MCF 10A (cell line): Measurements from ENCODE around the gene UBE3A. TPM values are rescaled to one million over a fixed set of nuclear protein-coding genes. Genes with fewer than 3 reads are reported as not detected.

Source experiments
- BruUV-seq: library from RNA; stranded (reverse); fragments of 400-500 nt; replicated peaks from 2 replicates; lab custom pipeline; 2021; lab: Mats Ljungman, UMichigan
- CTCF ChIA-PET: fragments of 300-600 bp; sonication (Branson Sonifier 250); formaldehyde crosslinking; extraction: SDS; loops from one replicate; lab custom pipeline; 2021; ENCODE audit warnings: antibody characterized with exemption, inconsistent platforms; lab: Yijun Ruan, JAX
- POLR2A ChIA-PET: fragments of 300-600, 350-650 bp; sonication (Branson Sonifier 250); formaldehyde crosslinking; extraction: SDS; loops from one replicate; lab custom pipeline; 2020; ENCODE audit warnings: antibody characterized with exemption, inconsistent platforms; lab: Yijun Ruan, JAX
- DNase-seq: peaks from one replicate; pipeline ENCODE4 v3.0.0-alpha.2; 2018; ENCODE audit not compliant: unreplicated experiment
- H3K27ac Mint-ChIP-seq: one replicate; pipeline ENCODE4 v1.8.0; 2022; ENCODE audit warnings: mild to moderate bottlenecking, low read depth, mixed read lengths; ENCODE audit not compliant: unreplicated experiment
- H3K27me3 Mint-ChIP-seq: one replicate; pipeline ENCODE4 v1.8.0; 2022; ENCODE audit warnings: mixed read lengths; ENCODE audit not compliant: insufficient read depth, unreplicated experiment
- H3K36me3 Mint-ChIP-seq: one replicate; pipeline ENCODE4 v1.8.0; 2022; ENCODE audit warnings: mild to moderate bottlenecking, moderate library complexity, mixed read lengths; ENCODE audit not compliant: insufficient read depth, unreplicated experiment
- H3K4me1 Mint-ChIP-seq: one replicate; pipeline ENCODE4 v1.8.0; 2022; ENCODE audit warnings: mixed read lengths; ENCODE audit not compliant: insufficient read depth, unreplicated experiment
- H3K4me3 Mint-ChIP-seq: one replicate; pipeline ENCODE4 v1.8.0; 2022; ENCODE audit warnings: mild to moderate bottlenecking, moderate library complexity, mixed read lengths; ENCODE audit not compliant: unreplicated experiment
- H3K9me3 Mint-ChIP-seq: one replicate; pipeline ENCODE4 v1.8.0; 2022; ENCODE audit warnings: mixed read lengths; ENCODE audit not compliant: unreplicated experiment
- intact Hi-C: fragments of 100-400 bp; cut with micrococcal nuclease; formaldehyde crosslinking; loops from 2 replicates; pipeline ENCODE4 v1.14.1; 2022
- total RNA-seq: library from RNA; stranded (reverse); gene quantifications from 2 replicates; pipeline ENCODE4 v1.2.3, GENCODE V29; 2022
- TF ChIP-seq, protein P1 (sequence below): fragments of 200-600 bp; IDR thresholded peaks from one replicate; pipeline ENCODE4 v1.8.0; 2022; ENCODE audit warnings: antibody characterized with exemption, mild to moderate bottlenecking; ENCODE audit not compliant: unreplicated experiment

UBE3A gene
- total RNA-seq, 1 experiment from 2014 or later, result 101 TPM

- peaks cover 8% of the 10 kb centered on the region for H3K9me3 Mint-ChIP-seq
- no peaks in the 10 kb centered on the region for H3K27me3 Mint-ChIP-seq
- ChIA-PET POLR2A (interaction anchor here (0.7 to 1.1 kb wide), 2 partner anchors 9 to 107 kb away, joined by 3 to 4 read pairs; no protein-coding TSS in a partner anchor), CTCF (no interaction called here)
- no peak overlapping the region for H3K4me3 Mint-ChIP-seq
- no peak for DNase-seq
- no peak overlapping the region for H3K27ac Mint-ChIP-seq
- H3K4me1 Mint-ChIP-seq, result no peaks in the 10 kb centered on the region
- intact Hi-C loops, result no loop called here
- no TSS peak for BruUV-seq
- TF ChIP-seq, protein P1, sequence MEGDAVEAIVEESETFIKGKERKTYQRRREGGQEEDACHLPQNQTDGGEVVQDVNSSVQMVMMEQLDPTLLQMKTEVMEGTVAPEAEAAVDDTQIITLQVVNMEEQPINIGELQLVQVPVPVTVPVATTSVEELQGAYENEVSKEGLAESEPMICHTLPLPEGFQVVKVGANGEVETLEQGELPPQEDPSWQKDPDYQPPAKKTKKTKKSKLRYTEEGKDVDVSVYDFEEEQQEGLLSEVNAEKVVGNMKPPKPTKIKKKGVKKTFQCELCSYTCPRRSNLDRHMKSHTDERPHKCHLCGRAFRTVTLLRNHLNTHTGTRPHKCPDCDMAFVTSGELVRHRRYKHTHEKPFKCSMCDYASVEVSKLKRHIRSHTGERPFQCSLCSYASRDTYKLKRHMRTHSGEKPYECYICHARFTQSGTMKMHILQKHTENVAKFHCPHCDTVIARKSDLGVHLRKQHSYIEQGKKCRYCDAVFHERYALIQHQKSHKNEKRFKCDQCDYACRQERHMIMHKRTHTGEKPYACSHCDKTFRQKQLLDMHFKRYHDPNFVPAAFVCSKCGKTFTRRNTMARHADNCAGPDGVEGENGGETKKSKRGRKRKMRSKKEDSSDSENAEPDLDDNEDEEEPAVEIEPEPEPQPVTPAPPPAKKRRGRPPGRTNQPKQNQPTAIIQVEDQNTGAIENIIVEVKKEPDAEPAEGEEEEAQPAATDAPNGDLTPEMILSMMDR, result no peak
- H3K36me3 Mint-ChIP-seq, result peaks cover 62% of the 10 kb centered on the region
Observed at GRCh38 chr15:25333049-25333448, 105.8 kb downstream of the UBE3A start.

- TF ChIP-seq, protein P1, result no peak
- no peaks in the 10 kb centered on the region for H3K27me3 Mint-ChIP-seq
- no peak for DNase-seq
- no peak overlapping the region for H3K27ac Mint-ChIP-seq
- H3K9me3 Mint-ChIP-seq, result peaks cover 8% of the 10 kb centered on the region
- H3K4me1 Mint-ChIP-seq, result no peaks in the 10 kb centered on the region
- ChIA-PET CTCF (no interaction called here), POLR2A (interaction anchor here (0.7 to 1.1 kb wide), 2 partner anchors 8 to 108 kb away, joined by 3 to 4 read pairs; no protein-coding TSS in a partner anchor)
- H3K4me3 Mint-ChIP-seq, result no peak overlapping the region
- no TSS peak for BruUV-seq
- peaks cover 55% of the 10 kb centered on the region for H3K36me3 Mint-ChIP-seq
- intact Hi-C loops, result no loop called here
Observed at GRCh38 chr15:25332306-25332705, 106.5 kb downstream of the UBE3A start.

DNA sequence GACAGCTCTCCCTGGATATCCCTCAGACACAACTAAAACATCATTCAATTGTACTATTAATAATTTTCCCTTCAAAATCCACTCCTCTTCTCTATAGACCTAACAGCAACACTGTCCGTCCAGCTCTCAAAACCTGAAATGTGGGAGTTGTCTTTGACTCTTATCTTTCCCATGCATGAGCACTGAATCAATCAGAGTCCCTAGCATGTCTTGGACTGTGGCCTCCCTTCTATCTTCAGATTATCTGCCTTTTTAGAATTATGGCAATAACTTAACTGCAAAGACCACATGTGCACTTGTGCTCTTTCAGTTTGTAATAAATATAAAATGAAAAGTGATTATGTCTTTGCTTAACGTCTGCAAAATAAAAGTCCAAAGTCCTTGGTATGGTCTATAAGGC is 107.0 kb downstream of the UBE3A start:
- H3K9me3 Mint-ChIP-seq, result peaks cover 8% of the 10 kb centered on the region
- ChIA-PET CTCF (interaction anchor here (1.3 kb wide), 1 partner anchor 105 kb away, joined by 4 read pairs; no protein-coding TSS in a partner anchor), POLR2A (no interaction called here)
- H3K27ac Mint-ChIP-seq, result no peak overlapping the region
- no peaks in the 10 kb centered on the region for H3K27me3 Mint-ChIP-seq
- intact Hi-C loops, result no loop called here
- no peak for DNase-seq
- BruUV-seq, result no TSS peak
- H3K36me3 Mint-ChIP-seq, result peaks cover 50% of the 10 kb centered on the region
- no peak overlapping the region for H3K4me3 Mint-ChIP-seq
- TF ChIP-seq, protein P1, result no peak
- H3K4me1 Mint-ChIP-seq, result no peaks in the 10 kb centered on the region

DNA sequence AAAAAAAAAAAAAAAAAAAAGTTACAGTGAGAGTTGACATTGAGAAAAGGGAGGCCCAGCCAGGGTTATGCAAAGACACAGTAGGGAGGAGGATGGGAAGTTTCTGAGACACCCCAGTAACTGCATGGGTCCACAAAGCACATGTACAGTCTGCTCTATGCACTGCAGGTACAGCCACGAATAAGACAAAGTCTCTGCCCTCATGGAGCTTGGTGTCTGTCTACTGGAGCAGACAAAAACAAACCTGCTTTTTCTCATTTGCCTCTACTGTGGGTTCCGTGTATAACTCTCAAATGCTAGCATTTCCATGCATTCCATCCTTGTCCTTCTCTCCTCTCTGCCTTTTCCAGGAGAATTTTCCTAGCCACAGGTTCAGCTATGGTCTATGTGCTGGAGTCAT is 107.4 kb downstream of the UBE3A start:
- Mint-ChIP-seq H3K36me3 (peaks cover 49% of the 10 kb centered on the region), H3K27ac (no peak overlapping the region), H3K4me3 (no peak overlapping the region), H3K27me3 (no peaks in the 10 kb centered on the region), H3K9me3 (peaks cover 8% of the 10 kb centered on the region), H3K4me1 (no peaks in the 10 kb centered on the region)
- no TSS peak for BruUV-seq
- DNase-seq, result no peak
- ChIA-PET POLR2A (no interaction called here), CTCF (interaction anchor here (1.3 kb wide), 1 partner anchor 106 kb away, joined by 4 read pairs; no protein-coding TSS in a partner anchor)
- TF ChIP-seq, protein P1, result no peak
- intact Hi-C loops, result no loop called here
